Mucosa of rectum (tissue), 2 donors: ENCODE results near the gene FILIP1L.

ENCODE experiments used
- H3K27ac ChIP-seq, 2 donors: one replicate each; pipeline ENCODE4 v1.7.0; 2013; ENCODE audit warnings: inconsistent platforms in 2 of 2, low read depth in 2 of 2, low read length in 2 of 2
- H3K27me3 ChIP-seq, 2 donors: one replicate each; pipeline ENCODE4 v1.7.0; 2013; ENCODE audit warnings: low read length in 2 of 2; ENCODE audit not compliant: control insufficient read depth in 2 of 2, insufficient read depth in 2 of 2
- H3K36me3 ChIP-seq, 2 donors: one replicate each; pipeline ENCODE4 v1.7.0; 2013; ENCODE audit warnings: low read length in 2 of 2; ENCODE audit not compliant: control insufficient read depth in 2 of 2, insufficient read depth in 2 of 2
- H3K4me1 ChIP-seq, 2 donors: one replicate each; pipeline ENCODE4 v1.7.0; 2013; ENCODE audit warnings: low read length in 2 of 2, mild to moderate bottlenecking in 1 of 2; ENCODE audit not compliant: control insufficient read depth in 2 of 2, insufficient read depth in 2 of 2
- H3K4me3 ChIP-seq, 2 donors: one replicate each; pipeline ENCODE4 v1.7.0; 2013; ENCODE audit warnings: low read length in 2 of 2
- H3K9ac ChIP-seq, 2 donors: one replicate each; pipeline ENCODE4 v1.7.0; 2013; ENCODE audit warnings: low read length in 2 of 2, low read depth in 1 of 2, mild to moderate bottlenecking in 1 of 2
- H3K9me3 ChIP-seq, 2 donors: one replicate each; pipeline ENCODE4 v1.7.0; 2013; ENCODE audit warnings: low read length in 2 of 2; ENCODE audit not compliant: control insufficient read depth in 2 of 2
- donor health status: healthy.
- donor health status: Normal muscosa, but diverticular disease.

FILIP1L gene

DNA sequence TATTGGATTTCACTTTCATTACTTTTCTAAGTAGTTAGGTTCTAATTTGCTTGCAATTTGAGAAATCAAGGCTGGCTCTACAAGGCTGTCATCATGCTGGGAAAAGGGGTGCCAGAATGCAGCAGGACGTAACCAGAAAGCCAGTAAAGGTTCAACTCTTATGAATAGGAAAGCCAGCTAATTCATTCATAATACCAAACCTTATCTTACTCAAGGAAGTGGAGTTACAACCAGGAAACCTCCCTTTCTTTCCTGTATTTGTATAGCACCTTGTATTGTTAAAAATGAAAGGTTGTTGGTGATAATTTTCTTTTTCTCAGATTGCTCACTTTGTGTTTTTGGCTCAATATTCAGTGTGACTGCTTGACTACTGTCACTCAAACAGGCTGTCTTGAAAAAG, 109.4 kb downstream of the FILIP1L start:
- Histone ChIP-seq H3K9me3 (no peaks in the 10 kb centered on the region), H3K9ac (no peak overlapping the region), H3K27ac (no peak overlapping the region), H3K4me1 (peaks cover 15 to 18% of the 10 kb centered on the region in 2 donors), H3K4me3 (no peak overlapping the region), H3K36me3 (no peaks in the 10 kb centered on the region), H3K27me3 (no peaks in the 10 kb centered on the region)

- Histone ChIP-seq H3K36me3 (no peaks in the 10 kb centered on the region), H3K9me3 (no peaks in the 10 kb centered on the region), H3K9ac (no peak overlapping the region), H3K27me3 (no peaks in the 10 kb centered on the region), H3K4me1 (peaks cover 15 to 18% of the 10 kb centered on the region in 2 donors), H3K27ac (peak overlapping the region; percentile 59 to 64), H3K4me3 (no peak overlapping the region)
Measured at GRCh38 chr3:100003609-100004503, 110.4 kb downstream of the FILIP1L start.

- H3K27ac ChIP-seq: peak overlapping the region; percentile 59 to 64
- no peak overlapping the region for H3K4me3 ChIP-seq
- no peaks in the 10 kb centered on the region for H3K9me3 ChIP-seq
- H3K9ac ChIP-seq: peak overlapping the region in 1 of 2 donors; percentile 7
- peaks cover 15 to 18% of the 10 kb centered on the region in 2 donors for H3K4me1 ChIP-seq
- H3K36me3 ChIP-seq: no peaks in the 10 kb centered on the region
- H3K27me3 ChIP-seq: no peaks in the 10 kb centered on the region
Measured at GRCh38 chr3:100002599-100003350, 111.5 kb downstream of the FILIP1L start.

DNA sequence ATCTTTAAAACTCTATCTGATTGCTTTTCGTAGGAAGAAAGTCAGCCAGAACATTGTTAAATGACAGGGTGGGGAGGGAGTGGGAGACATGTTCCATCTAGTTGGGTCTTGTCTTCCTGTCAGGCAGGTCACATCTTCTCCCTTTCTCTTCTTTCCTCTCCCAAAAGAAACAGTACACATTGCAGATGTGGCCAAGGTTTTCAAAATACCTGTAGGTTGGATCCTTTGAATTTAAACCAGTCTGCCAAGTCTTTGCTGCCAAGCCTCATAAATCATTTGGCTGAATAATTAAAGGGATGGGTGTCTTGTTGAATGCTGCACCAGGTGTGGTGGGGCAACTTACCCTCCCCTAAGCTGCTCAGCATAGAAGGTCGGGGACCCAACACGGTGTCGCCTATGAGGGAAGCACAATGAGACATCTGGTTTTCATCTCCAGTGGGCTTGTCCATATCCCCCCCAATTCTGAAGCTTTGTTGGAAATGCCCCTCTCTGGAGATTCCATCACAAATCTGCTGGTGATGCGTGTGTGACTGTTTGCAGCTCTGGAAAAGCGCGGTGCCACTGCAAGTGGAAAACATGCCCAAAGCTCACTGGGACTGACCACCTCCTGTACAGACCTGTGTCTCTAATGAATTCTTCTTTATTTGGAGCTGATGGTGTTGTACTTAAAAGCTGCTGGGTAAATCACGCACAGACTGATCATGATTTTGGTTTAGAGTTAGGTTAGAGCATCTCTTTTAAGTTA, 112.6 kb downstream of the FILIP1L start:
- Histone ChIP-seq H3K27ac (no peak overlapping the region), H3K36me3 (no peaks in the 10 kb centered on the region), H3K9ac (no peak overlapping the region), H3K4me1 (peaks cover 15 to 18% of the 10 kb centered on the region in 2 donors), H3K4me3 (no peak overlapping the region), H3K9me3 (no peaks in the 10 kb centered on the region), H3K27me3 (no peaks in the 10 kb centered on the region)

- Histone ChIP-seq H3K9me3 (no peaks in the 10 kb centered on the region), H3K4me1 (peaks cover 15 to 18% of the 10 kb centered on the region in 2 donors), H3K9ac (no peak overlapping the region), H3K36me3 (no peaks in the 10 kb centered on the region), H3K27me3 (no peaks in the 10 kb centered on the region), H3K4me3 (no peak overlapping the region), H3K27ac (no peak overlapping the region)
Measured at GRCh38 chr3:100001083-100001482, 113.2 kb downstream of the FILIP1L start.

DNA sequence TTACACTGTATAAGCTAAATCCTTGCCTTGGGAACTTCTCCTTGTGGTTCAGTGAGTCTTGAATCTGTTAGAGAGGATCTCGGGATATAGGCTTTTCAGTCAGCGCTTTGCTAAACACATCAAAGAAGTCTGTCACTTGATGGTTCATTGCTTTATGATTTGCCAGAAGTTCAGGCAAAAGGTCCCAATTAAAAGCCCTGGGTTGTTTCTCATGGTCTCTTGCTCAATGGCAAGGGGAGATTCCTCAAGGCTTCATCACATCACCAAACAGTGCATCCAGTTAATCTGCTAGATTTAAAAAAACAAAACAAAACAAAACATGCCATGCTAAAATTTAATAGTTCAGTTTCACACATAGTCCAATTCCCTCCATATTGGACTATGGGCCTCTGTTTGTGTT, 114.8 kb downstream of the FILIP1L start:
- Histone ChIP-seq H3K4me3 (no peak overlapping the region), H3K4me1 (peaks cover 11% of the 10 kb centered on the region in 2 donors), H3K9ac (no peak overlapping the region), H3K27me3 (no peaks in the 10 kb centered on the region), H3K9me3 (no peaks in the 10 kb centered on the region), H3K36me3 (no peaks in the 10 kb centered on the region), H3K27ac (no peak overlapping the region)

GRCh38 chr3:99997293-99997692, 117.0 kb downstream of the FILIP1L start:
- H3K27me3 ChIP-seq: no peaks in the 10 kb centered on the region
- no peak overlapping the region for H3K9ac ChIP-seq
- no peak overlapping the region for H3K4me3 ChIP-seq
- no peaks in the 10 kb centered on the region for H3K9me3 ChIP-seq
- H3K36me3 ChIP-seq: no peaks in the 10 kb centered on the region
- no peaks in the 10 kb centered on the region for H3K4me1 ChIP-seq
- H3K27ac ChIP-seq: no peak overlapping the region

GRCh38 chr3:99990179-99990578, 124.1 kb downstream of the FILIP1L start:
- Histone ChIP-seq H3K27ac (no peak overlapping the region), H3K4me1 (no peaks in the 10 kb centered on the region), H3K9me3 (no peaks in the 10 kb centered on the region)

DNA sequence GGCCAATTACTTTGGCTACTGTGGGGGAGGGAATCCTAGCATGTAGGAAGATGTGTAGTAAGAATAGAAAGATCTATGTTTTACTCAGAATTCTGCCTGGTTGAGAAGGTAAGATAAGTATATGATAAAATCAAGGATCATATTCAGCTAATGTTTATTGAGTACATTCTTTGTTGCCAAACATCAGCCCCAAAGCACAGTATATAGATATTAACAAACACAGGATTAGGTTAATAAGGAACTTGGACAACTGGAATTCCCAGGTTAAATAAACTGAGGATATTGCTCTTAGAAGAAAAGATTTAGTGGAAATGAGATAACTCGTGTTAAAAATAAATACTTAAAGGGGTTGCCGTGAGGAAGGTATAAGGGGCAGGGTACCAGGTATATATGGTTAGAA, 129.6 kb downstream of the FILIP1L start:
- Histone ChIP-seq H3K4me1 (no peaks in the 10 kb centered on the region), H3K27me3 (no peaks in the 10 kb centered on the region), H3K4me3 (no peak overlapping the region), H3K27ac (no peak overlapping the region), H3K36me3 (no peaks in the 10 kb centered on the region), H3K9me3 (no peaks in the 10 kb centered on the region), H3K9ac (no peak overlapping the region)

More at GRCh38 chr3:99990179-99990578, 124.1 kb downstream of the FILIP1L start:
- H3K27me3 ChIP-seq: no peaks in the 10 kb centered on the region
- no peaks in the 10 kb centered on the region for H3K36me3 ChIP-seq
- no peak overlapping the region for H3K9ac ChIP-seq
- H3K4me3 ChIP-seq: no peak overlapping the region

DNA sequence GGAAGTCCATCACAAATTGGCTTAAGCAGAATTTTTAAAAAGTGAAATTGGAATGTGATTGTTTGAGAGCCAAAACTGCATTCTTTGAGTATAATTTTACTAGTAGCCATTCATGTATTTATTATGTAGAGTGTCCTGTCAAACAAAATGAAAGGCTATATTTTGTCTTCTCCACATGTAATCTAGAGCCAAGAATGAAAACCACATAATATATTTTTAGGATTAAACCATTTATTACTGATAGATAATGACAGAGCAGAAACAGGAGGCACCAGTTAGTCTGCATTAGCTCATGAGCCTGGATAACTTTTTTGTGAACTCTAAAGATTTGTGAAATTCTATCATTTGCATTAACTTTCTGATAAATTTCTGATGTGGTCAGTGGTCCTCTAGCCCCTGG, 130.2 kb downstream of the FILIP1L start:
- H3K36me3 ChIP-seq: no peaks in the 10 kb centered on the region
- no peaks in the 10 kb centered on the region for H3K9me3 ChIP-seq
- H3K4me3 ChIP-seq: no peak overlapping the region
- no peak overlapping the region for H3K9ac ChIP-seq
- no peaks in the 10 kb centered on the region for H3K27me3 ChIP-seq
- no peaks in the 10 kb centered on the region for H3K4me1 ChIP-seq
- H3K27ac ChIP-seq: no peak overlapping the region
